ENCODE measurements around the gene PPP2R3B.
"Not testable (repeated sequence)": the region's sequence is repeated elsewhere in the genome, so short reads cannot be mapped to it uniquely, and the experiment has no call there.

The PPP2R3B gene

DNA sequence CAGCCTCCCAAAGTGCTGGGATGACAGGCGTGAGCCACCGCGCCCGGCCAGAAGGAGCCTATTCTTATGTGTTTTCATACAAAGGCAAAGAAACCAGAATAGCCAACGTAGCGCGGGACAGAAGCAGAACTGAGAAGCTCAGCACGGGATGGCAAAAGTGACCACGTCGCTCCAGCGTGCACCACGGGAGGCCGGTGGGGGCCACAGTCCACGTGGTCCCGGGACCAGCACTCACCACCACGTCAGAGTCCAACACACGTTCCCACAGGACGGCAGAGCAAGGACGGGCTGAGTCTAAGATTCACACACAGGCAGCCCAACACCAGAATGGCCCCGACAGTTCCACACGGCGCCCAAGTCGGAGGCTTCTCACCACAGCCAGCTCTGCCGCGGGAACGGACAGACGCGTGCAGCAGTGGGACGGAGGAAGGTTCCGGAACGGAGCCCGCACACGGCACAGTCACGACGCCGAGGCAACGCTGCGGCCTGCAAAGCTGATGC, 49.3 kb downstream of the PPP2R3B start:
- DNase-seq (ENCODE audit: low read depth) = no peak

DNA sequence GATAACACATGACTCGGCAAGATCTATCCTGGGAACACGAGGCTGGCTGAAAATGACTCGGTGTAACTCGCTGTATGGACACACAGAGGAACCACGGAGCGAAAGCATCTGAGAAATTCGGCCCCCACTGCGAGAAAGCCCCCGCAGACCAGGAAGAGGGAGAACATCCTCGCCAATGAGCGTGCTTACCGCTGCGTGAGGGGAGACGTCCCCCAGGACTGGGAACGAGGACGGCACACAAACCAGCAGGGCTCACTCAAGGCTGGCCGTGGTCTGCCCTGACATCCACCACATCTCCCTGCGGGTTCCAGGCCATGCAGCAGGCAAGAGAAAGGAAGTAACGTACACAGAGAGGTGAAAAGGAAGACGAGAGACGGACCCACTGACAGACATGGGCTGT, 50.5 kb downstream of the PPP2R3B start:
- DNase-seq (ENCODE audit: low read depth) = no peak

DNA sequence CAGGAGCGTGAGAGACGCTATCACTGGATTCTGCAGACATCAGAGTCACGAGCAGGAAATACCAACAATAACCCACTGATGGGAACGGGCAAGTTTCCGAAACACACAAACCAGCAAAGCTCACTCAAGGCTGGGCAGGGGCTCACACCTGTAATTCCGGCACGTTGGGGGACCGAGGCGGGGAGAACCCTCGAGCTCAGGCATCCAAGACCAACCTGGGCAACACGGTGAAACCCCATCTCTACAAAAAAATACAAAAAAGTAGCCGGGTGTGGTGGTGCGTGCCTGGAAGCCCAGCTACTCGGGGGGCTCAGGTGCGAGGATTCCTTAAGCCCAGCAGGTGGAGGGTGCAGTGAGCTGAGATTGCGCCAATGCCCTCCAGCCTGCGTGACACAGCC, 51.0 kb downstream of the PPP2R3B start:
- DNase-seq (ENCODE audit: low read depth) = no peak

DNA sequence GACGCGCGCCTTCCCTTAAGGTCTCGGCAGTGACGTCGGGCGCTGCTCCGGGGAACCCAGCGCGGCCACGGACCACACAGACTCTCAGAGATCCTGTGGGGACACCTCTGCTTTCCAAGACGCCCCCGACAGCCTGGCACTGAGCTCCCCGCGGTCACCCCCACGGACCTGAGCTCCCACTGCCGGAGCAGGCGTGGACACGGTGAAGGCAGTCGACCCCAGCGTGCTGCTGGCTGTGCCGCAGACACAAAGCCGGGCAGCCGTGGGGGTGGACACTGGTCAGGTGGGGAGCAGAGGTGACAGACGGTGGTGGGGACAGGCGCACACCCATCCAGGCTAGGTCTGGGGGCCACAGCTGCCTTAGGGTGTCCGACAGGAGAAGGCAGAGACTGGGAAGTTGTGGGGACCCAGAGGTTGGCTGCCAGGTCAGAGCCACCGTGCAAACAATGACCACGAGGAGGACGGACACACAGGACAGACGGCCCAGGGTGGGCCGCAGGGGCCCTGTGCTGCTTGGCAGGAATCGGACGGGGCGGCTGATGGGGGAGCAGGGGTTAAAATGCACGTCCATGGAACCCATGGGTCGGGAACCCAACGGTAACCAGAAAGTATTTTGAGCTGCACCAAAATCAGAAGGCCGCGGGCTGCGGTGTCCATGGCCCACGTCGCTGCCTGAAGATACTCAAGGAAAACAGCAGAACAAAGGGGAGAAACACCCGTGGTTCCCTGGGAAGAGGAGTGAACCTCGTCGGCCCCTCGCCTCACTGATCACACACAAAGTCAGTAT, 51.5 kb downstream of the PPP2R3B start:
- no peak for DNase-seq (ENCODE audit: low read depth)

DNA sequence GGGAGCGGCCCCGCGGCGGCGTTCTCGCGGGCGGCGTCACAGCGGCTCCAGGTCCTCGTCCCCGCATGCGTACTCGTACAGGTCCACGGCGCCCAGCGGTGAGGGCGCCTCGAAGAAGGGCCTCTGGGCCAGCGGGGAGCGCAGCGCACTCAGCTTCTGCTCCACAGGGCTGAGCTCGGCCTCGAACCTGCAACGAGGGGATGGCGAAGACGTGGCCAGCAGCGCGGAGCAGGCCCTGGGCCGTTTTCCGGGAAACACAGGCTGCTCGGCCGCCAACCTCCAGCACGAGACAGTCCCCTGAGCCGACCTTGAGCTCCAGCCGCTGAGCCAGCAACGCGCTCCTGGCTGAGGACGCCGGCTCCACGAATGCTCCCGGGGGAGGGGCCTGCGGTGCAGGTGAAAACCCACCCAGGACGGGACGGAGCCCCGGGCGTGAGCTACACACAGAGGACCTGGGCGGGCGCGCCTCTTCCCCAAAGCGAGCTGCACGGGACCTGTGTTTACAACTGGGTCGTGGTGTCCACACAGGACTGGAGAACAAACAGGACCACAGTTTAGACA, 52.3 kb downstream of the PPP2R3B start:
- DNase-seq (ENCODE audit: low read depth) = no peak

DNA sequence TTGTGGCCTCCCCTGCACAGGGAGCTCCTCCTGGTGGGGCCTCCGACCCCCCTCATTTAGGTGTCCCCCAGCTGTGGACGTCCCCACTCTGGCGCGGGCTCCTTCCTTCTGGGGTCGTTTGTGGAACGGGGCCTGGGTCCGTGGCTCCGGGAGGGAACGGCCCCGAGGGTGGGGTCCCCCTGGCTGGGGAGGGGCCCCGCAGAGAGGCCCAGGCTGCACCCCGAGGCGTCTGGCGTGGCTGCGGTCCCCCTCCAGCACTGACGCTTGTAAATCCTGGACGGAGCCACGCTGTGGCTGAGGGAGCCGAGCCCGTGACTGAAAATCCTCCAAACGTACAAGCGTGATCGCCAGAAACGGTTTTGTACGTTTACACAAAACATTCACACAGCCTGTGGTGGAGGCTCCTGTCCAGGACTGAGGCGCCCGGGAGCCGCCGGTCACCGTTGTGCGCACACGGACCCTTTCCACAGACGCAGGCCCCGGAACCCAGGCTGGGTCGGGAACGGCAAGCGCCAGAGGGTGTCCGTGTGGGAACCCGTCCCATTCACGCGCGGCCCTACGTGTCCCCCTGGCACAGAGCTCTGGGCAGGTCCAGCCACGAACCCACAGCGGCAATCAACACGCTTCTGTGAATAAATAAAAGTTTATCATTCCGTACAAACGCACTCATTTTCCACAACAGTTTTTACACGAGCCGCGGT, 52.9 kb downstream of the PPP2R3B start:
- no peak for DNase-seq (ENCODE audit: low read depth)

DNA sequence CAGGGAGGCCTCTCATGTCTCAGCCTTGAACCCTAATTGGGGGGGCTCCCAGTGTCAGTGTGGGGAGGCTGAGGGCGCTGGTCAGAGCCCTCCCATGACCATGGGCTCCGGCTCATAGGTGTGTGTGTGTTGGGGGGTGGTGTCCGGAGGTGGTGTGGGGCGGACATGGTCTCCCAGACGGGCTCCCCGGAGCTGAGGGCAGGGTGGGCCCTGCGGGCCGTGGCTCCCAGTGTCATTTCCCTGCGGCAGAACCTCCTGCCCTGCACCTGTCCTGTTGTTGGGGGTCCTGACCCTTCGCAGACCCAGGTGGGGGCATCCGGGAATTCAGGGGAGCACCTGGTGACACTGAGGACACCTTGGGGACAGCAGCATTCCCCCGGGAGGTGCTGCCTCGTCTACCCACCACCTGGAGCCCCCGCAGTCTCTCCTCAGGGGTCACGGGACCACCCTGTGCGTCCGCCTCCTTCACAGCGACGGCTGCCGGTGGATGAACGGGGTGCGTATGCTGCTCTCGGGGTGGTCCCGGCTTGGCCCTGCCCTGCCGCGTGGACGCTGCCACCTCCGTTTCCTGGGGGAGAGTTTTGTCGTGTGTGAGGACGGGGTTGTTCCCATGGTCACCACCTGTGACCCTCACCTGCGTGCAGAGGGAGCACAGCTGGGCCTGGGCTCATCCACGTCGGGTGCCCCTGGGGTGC, 53.6 kb downstream of the PPP2R3B start:
- no peak for DNase-seq (ENCODE audit: low read depth)

DNA sequence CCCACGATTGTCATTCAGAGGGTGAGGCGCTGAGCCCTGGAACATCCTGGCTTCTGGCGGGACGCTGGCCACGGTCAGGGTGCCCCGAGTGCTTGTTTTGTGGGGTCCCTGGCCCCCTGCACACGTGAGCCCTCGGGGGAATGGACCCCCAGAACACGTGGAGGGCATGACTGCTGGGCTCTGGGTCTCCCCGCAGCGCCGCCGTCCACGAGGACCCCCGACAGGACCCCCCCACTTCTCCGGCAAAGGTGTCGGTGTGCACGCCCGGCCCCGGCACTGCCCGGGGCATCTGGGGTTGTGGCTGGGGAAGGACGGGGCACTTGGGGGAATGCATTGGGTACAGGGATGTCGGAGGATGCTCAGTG, 54.2 kb downstream of the PPP2R3B start:
- DNase-seq (ENCODE audit: low read depth) = no peak

DNA sequence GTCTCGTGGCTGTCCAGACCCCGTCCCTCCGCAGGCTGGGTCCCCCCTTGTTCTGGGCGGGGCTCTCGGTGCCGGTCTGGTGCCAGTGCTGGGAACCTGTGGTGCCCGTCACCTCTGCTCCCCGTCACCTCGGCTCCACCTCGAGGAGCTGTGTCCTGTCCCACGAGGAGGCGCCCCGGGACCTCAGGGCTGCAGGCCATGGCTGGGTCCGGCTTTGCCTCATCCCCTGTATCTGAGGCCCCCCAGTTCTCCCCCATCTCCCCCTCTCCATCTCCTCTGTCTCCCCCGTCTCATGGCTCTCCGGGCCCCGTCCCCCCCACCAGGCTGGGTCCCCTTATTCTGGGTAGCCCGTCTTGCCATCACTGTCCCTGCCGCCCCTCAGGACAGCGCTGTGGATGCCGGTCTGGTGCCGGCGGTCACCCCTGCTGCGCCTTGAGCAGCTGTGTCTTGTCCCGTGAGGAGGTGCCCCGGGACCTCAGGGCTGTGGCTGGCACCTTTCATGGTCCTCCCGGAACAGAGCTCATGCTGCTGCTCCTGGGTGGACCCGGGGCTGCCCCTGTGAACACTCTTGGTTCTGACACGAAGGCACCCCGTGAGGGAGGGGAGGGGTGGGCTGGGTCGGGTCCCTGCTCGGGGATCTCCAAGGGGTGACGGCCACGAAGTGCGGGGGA, 54.7 kb downstream of the PPP2R3B start:
- no peak for DNase-seq (ENCODE audit: low read depth)

DNA sequence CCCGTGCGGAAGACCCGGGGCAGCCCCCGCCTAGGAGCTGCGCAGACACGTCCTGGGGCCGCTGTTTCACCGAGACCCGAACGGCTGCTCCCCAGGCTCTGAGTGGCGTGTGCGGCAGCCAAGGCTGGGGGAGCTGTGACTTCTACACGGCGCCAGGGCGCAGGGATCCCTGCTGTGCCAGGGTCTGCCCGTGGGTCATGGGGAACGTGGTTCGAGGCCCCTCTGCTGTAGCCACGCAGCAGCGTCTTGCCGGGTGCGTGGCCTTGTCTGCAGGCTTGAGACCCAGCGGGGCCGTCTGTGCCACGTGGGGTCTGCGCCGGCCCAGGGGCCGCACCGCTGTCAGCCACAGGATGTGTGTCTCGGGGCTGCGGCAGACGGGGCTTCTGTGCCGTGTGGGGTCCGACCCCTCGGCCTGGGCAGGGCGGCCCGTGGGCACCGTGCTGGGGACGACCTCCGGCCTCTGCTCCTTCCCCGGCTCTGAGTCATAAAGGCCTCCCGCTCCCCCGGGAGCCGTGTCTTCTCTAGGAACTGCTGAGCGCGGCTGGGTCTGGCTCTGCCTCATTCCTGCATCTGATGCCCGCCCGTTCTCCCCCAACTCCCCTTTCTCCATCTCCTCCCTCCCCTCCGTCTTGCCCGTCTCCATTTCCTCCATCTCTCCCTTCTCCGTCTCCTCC, 55.4 kb downstream of the PPP2R3B start:
- no peak for DNase-seq (ENCODE audit: low read depth)

DNA sequence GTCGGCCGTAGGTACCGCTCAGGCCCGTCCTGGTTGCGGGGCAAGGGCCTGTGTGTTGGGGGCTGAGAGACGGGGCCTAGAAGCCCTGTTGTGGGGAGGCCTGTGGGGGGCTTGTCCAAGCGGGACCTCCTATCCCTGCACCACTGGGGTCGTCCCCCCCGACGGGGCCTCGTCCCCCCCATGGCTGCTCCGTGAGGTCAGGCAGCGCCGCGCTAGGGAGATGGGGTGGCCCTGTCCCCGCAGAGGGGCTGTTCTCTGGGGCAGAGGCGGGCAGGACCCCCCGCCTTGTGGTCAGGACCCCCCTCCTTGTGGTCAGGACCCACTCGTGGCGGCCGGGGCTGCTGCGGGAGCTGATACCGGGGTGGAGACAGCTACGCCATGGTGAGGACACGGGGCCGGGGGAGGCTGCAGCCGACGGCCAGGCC, 56.0 kb downstream of the PPP2R3B start:
- DNase-seq (ENCODE audit: low read depth) = no peak

DNA sequence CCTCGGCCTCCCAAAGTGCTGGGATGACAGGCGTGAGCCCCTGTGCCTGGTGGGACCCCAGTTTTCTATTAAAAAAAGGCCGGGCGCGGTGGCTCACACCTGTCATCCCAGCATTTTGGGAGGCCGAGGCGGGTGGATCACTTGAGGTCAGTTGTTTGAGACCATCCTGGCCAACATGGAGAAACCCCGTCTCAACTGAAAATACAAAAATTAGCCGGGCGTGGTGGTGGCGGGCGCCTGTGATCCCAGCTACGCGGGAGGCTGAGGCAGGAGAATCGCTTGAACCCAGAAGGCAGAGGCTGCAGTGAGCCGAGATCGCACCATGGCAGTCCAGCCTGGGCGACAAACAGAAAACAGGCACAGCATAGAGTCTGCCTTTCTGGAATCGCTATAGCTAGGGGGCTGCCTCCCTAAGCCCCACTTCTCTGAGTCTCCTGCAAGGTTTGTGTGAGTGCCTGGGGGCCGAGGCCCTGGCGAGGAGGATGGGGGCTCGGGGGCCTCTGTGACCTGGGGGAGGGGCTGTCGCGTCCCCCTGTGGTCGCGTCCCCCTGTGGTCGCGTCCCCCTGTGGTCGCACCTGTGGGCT, 56.5 kb downstream of the PPP2R3B start:
- DNase-seq (ENCODE audit: low read depth) = not testable (repeated sequence)

DNA sequence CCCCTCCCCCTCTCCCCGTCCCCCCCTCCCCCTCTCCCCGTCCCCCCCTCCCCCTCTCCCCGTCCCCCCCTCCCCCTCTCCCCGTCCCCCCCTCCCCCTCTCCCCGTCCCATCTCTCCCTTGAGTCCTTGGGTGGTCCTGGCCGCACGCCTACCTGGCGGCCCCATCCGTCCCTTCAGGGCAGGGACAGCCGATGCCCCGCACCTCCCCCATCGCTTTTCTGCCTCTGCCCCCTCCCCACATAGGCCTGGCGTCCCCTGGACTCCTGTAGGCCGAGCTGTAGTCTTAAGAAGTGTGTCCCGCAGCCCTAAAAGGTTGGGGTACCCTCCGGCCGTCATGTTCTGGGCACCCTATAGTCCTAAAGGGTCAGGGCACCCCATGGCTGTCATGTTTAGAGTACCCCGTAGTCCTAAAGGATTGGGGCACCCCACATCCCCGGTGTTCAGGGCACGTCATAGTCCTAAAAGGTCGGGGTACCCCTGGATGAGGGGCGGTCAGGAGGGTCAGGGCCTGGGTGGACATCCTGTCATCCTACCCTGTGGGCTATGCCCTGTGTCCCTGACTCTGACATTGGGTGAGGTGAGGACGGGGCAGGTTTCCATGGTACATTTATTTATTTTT, 57.3 kb downstream of the PPP2R3B start:
- DNase-seq (ENCODE audit: low read depth) = no peak

DNA sequence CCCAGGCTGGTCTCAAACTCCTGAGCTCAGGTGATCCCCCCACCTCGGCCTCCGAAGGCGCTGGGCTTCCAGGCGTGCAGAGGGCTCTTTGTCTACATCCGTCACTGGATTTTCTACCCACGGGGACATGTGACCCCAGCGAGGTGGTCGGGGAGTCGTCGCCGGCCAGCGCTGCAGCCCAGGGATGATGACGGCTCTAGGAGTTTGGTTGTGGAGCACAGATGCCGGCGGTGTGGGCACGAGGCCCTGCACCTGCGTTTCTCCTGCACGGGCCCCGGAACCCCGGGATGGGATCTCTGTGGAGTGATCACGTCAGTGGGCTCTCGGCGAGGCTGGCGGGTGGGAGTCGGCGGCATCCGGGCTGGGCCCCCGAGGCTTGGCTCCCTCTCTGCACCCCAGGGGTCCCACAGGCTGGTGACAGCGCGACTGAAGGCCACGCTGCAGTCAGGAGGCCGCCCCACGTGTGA, 59.0 kb downstream of the PPP2R3B start:
- no peak for DNase-seq (ENCODE audit: low read depth)

DNA sequence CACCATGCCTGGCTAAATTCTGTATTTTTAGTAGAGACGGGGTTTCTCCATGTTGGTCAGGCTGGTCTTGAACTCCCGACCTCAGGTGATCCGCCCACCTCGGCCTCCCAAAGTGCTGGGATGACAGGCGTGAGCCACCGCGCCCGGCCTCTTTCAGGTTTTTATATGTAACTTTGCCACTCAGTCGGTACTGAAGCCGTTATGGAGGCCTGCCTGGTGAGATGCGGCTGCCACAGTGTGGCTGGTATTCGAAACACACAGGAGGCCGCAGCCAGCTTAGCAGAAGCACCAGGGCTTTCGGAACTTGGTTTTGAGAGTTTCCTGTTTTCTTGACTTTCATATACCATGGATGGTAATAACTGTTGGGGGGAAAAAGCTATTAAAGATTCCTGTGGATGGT, 62.0 kb downstream of the PPP2R3B start:
- not testable (repeated sequence) for DNase-seq (ENCODE audit: low read depth)

DNA sequence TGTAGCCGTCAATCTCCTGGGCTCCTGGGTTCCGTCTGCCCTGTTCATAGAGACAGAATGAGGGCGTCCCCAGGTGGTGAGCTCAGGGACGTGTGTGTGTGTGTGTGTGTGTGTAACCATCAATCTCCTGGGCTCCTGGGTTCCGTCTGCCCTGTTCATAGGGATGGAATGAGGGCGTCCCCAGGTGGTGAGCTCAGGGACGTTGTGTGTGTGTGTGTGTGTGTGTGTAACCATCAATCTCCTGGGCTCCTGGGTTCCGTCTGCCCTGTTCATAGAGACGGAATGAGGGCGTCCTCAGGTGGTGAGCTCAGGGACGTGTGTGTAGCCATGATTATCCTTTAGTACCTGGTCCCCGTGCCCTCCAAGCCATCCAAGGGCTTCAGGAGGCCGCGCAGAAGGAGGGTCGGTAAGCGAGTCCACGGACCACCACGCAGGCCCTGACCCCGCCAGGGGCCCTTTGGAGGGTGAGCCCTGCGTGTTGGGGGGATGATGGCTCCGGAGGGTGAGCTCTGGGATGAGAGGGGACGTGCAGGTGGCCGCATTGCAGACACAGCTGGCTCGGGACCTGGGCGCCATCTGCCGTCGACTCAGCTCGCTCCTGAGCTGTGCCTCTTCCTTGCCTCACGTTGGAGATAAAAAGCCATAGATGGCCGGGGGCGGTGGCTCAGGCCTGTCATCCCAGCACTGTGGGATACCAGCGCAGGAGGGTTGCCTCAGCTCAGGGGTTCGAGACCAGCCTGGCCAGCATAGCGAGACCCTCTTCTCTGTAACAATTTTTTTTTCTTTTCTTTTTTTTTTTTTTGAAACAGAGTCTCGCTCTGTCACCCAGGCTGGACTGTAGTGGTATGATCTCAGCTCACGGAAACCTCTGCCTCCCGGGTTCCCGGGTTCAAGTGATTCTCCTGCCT, 62.7 kb downstream of the PPP2R3B start:
- DNase-seq (ENCODE audit: low read depth) = no peak

DNA sequence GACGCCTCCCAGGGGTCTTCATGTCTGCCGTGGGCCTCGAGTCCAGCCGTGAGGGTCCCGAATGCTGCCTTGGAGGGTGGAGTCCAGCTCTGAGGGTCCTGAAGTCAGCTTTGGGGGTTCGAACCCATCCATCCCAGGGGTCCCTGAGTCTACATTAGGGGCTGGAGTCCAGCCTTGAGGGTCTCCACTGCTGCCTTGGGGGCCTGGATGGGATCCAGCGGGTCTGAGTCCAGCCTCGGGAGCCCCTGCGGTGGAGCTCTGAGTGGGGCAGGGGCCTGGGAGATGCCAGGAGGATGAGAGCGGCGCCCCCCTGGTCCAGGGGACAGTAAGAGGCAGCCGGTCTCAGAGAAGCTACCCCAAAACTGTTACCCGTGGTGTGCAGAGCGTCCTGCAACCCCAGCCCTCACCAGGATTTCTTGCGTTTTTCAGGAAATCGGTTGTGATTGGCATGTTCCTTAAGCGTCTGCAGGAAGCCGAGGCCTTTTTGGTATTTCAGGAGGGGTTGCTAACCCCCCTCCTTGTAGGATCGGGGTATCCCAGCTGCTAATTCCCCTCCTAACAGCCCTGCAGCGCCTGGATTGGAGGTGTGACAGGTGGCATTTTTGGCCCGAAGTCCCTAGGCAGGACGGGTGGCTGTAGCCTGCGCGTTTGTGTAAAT, 66.5 kb downstream of the PPP2R3B start:
- DNase-seq (ENCODE audit: low read depth) = no peak

DNA sequence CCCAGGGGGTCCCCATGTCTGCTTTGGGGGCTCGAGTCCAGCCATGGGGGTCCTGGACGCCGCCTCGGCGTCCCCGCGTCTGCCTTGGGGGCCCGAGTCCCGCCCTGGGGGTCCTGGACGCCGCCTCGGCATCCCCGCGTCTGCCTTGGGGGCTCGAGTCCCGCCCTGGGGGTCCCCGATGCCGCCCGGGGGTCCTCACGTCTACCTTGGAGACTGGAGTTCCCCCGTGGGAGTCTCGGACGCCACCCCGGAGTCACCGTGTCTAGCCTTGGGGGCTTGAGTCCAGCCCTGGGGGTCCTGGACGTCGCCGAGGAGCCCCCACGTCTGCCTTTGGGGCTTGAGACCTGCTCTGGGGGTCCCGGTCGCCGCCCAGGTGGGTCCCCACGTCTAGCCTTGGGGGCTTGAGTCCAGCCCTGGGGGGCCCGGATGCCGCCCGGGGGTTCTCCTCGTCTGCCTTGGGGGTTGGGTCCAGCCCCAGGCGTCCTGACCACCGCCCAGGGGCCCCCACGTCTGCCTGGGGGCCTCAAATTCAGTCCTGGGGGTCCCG, 67.1 kb downstream of the PPP2R3B start:
- DNase-seq (ENCODE audit: low read depth) = no peak

Measured in activated T-helper 1 cell treated with Interleukin-2 at 50 U/mL for 16 hours (primary cell).